H1 (cell line): ENCODE measurements around the gene HIGD2A. TPM values are rescaled to one million over a fixed set of nuclear protein-coding genes. Genes with fewer than 3 reads are reported as not detected.

Experiments used
- CBX5 ChIP-seq: fragments of 300-800, 300-1000 bp; sonication (generic); IDR thresholded peaks from 2 replicates; pipeline ENCODE4 v1.7.1; 2016; ENCODE audit warnings: antibody characterized with exemption, low read length, low read depth
- CBX8 ChIP-seq: fragments of 300-800, 300-1000 bp; sonication (generic); IDR thresholded peaks from 2 replicates; pipeline ENCODE4 v1.7.1; 2016; ENCODE audit warnings: low read depth, low read length, borderline replicate concordance
- CEBPB ChIP-seq: IDR thresholded peaks from 2 replicates; pipeline ENCODE4 v1.6.1; 2012; ENCODE audit warnings: low read depth, low read length
- CHD2 ChIP-seq: IDR thresholded peaks from 2 replicates; pipeline ENCODE4 v1.6.1; 2012; ENCODE audit warnings: low read length, improper control_type of control experiment
- CREB1 ChIP-seq: IDR thresholded peaks from 2 replicates; pipeline ENCODE4 v1.6.1; 2012; ENCODE audit warnings: inconsistent platforms
- NRF1 ChIP-seq: IDR thresholded peaks from 2 replicates; pipeline ENCODE4 v1.6.1; 2011; ENCODE audit warnings: mild to moderate bottlenecking, low read depth, low read length, improper control_type of control experiment
- RNF2 ChIP-seq: fragments of 200-900, 300-1000 bp; sonication (generic); IDR thresholded peaks from 2 replicates; pipeline ENCODE4 v1.7.1; 2016; ENCODE audit warnings: borderline replicate concordance, low read depth, mild to moderate bottlenecking, antibody characterized with exemption, low read length; ENCODE audit not compliant: poor library complexity, severe bottlenecking; ENCODE audit errors: missing control alignments
- RXRA ChIP-seq: IDR thresholded peaks from 2 replicates; pipeline ENCODE4 v1.6.1; 2011; ENCODE audit warnings: low read depth, mild to moderate bottlenecking, low read length, moderate library complexity; ENCODE audit not compliant: insufficient read depth
- SP1 ChIP-seq: IDR thresholded peaks from 2 replicates; pipeline ENCODE4 v1.6.1; 2011; ENCODE audit warnings: low read depth, low read length
- SP2 ChIP-seq: IDR thresholded peaks from 2 replicates; pipeline ENCODE4 v1.6.1; 2012; ENCODE audit warnings: mild to moderate bottlenecking, low read length, inconsistent platforms
- polyA plus RNA-seq, 7 experiments: library from polyadenylated mRNA; depleted of rRNA in 3 of 7; stranded (reverse) in 5 of 7; unstranded in 2 of 7; fragments of >200 nt in 5 of 7; fragments of 200-250 nt in 2 of 7; gene quantifications; 1 replicate in 5 of 7; 2 replicates in 1 of 7; 4 replicates in 1 of 7; pipeline versions ENCODE4 v1.2.1 to v1.2.3, GENCODE V29; 2011 to 2013; ENCODE audit warnings: missing spikeins in 2 of 7, mixed read lengths in 2 of 7
- total RNA-seq: library from RNA; stranded (reverse); fragmentation: NEBNext Ultra II Directional; extraction: Animal tissue kit (Norgen Biotek cat#: 25700); gene quantifications from 2 replicates; pipeline ENCODE4 v1.2.1, GENCODE V29; 2021
- TF ChIP-seq, protein P1 (sequence below): IDR thresholded peaks from 2 replicates; pipeline ENCODE4 v1.6.1; 2011; ENCODE audit warnings: low read depth, mild to moderate bottlenecking, low read length; ENCODE audit not compliant: insufficient read depth

The HIGD2A gene
- total and polyA plus RNA-seq, 2 of the 8 experiments (the other 6 are each of a cell fraction or from before 2014, with no cell fraction given), result 95.5 to 264 TPM

DNA sequence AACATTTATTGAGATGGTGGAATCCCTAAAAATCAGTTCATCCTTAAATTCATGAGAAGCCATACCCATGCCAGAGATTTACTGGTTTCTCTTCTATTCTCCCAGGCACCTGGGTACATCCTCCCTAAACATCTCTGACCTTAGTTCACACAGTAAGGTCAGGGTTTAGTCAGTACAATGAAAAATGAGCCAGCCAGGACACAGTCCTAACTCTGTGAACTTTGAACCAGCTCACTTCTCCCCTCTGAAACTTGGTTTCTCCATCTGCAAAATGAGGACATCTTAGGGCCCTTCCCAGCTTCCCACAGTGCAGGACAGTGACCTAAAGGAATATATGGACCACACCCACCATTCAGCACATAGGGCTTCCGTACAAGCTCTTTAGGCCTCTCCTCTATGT is 2.1 kb upstream of the HIGD2A start (continued):
- TF ChIP-seq CREB1 (no peak), RNF2 (no peak), CBX8 (no peak), CEBPB (no peak), SP1 (no peak), SP2 (no peak), NRF1 (no peak), CHD2 (no peak), CBX5 (no peak), RXRA (no peak)
- TF ChIP-seq, protein P1, sequence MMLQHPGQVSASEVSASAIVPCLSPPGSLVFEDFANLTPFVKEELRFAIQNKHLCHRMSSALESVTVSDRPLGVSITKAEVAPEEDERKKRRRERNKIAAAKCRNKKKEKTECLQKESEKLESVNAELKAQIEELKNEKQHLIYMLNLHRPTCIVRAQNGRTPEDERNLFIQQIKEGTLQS, result no peak
